Endothelial cell of umbilical vein (primary cell): Measurements from ENCODE around the gene TRAF7.

ENCODE experiments used
- EZH2 ChIP-seq: IDR thresholded peaks from 2 replicates; pipeline ENCODE4 v1.6.1; 2012; ENCODE audit warnings: borderline replicate concordance, low read depth, mild to moderate bottlenecking, moderate library complexity, low read length, inconsistent platforms; ENCODE audit not compliant: severe bottlenecking
- FOS ChIP-seq: IDR thresholded peaks from 2 replicates; pipeline ENCODE4 v1.6.1; 2011; ENCODE audit warnings: mild to moderate bottlenecking, low read length, moderate library complexity, borderline replicate concordance; ENCODE audit not compliant: insufficient read depth
- GATA2 ChIP-seq: IDR thresholded peaks from 2 replicates; pipeline ENCODE4 v1.7.0; 2011; ENCODE audit warnings: low read depth, mild to moderate bottlenecking, moderate library complexity, mixed read lengths, low read length; ENCODE audit not compliant: insufficient read length, insufficient read depth
- MYC ChIP-seq: IDR thresholded peaks from one replicate; pipeline ENCODE4 v1.6.1; 2011; ENCODE audit warnings: mild to moderate bottlenecking, low read depth, low read length
- POLR2A ChIP-seq: IDR thresholded peaks from 2 replicates; pipeline ENCODE4 v1.6.1; 2012; ENCODE audit warnings: low read depth, mild to moderate bottlenecking, control low read depth, low read length
- POLR2AphosphoS5 ChIP-seq: IDR thresholded peaks from 2 replicates; pipeline ENCODE4 v1.6.1; 2012; ENCODE audit warnings: low read depth, mild to moderate bottlenecking, control low read depth, low read length, moderate library complexity; ENCODE audit not compliant: insufficient read depth
- TF ChIP-seq, protein P1 (sequence below), 2 donors: IDR thresholded peaks; 1 replicate in 1 of 2; 2 replicates in 1 of 2; pipeline ENCODE4 v1.5.1; 2011; ENCODE audit warnings: low read length in 2 of 2, mild to moderate bottlenecking in 2 of 2, moderate library complexity in 2 of 2, control low read depth in 1 of 2, inconsistent platforms in 1 of 2, low read depth in 1 of 2; ENCODE audit not compliant: insufficient read depth in 1 of 2; ENCODE audit errors: extremely low read depth in 1 of 2
- TF ChIP-seq, protein P2 (sequence below): IDR thresholded peaks from 2 replicates; pipeline ENCODE4 v1.6.1; 2011; ENCODE audit not compliant: insufficient read depth, insufficient read length

DNA sequence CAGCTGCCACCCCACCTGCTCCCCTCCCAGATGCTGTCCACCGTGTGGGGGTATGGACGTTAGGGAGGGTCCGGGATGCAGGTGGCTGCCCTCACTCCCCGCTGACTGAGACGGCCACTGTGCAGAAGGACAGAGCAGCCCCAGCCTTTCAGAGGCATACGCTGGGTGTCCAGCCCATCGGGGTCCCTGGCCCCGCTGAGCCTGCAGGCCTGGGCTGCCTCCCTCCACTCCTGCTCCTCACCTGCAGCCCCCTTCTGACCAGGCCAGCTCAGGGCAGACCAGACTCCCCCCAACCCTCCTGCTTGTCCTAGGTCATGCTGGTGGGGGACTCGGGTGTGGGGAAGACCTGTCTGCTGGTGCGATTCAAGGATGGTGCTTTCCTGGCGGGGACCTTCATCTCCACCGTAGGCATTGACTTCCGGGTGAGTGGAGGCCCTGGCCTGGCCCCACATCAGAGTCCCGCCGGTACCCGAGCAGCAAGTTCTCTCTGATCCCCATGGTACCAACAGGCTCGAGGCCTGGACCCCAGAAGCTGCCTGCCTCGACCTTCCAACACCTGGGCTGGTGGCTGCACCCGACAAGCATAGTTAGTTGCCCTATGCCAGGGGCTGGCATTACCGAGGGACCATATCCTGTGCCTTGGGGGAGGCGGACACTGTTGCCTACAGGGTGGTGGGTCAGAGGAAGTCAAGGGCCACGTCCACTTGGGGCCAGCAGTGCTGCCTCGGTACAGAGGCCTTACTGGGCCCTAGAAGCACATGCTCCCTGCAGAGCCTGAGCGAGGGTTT lies 5.8 kb upstream of the TRAF7 start:
- TF ChIP-seq, protein P1, sequence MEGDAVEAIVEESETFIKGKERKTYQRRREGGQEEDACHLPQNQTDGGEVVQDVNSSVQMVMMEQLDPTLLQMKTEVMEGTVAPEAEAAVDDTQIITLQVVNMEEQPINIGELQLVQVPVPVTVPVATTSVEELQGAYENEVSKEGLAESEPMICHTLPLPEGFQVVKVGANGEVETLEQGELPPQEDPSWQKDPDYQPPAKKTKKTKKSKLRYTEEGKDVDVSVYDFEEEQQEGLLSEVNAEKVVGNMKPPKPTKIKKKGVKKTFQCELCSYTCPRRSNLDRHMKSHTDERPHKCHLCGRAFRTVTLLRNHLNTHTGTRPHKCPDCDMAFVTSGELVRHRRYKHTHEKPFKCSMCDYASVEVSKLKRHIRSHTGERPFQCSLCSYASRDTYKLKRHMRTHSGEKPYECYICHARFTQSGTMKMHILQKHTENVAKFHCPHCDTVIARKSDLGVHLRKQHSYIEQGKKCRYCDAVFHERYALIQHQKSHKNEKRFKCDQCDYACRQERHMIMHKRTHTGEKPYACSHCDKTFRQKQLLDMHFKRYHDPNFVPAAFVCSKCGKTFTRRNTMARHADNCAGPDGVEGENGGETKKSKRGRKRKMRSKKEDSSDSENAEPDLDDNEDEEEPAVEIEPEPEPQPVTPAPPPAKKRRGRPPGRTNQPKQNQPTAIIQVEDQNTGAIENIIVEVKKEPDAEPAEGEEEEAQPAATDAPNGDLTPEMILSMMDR (IDR thresholded peaks at IDR 0.05; ENCODE audit: extremely low read depth in 1 of 2, insufficient read depth in 1 of 2, low read depth in 1 of 2, low read length in 2 of 2) = no peak
- peak; percentile 49 for TF ChIP-seq POLR2AphosphoS5
- no peak for TF ChIP-seq EZH2
- TF ChIP-seq POLR2A = peak; percentile 36
- TF ChIP-seq, protein P2, sequence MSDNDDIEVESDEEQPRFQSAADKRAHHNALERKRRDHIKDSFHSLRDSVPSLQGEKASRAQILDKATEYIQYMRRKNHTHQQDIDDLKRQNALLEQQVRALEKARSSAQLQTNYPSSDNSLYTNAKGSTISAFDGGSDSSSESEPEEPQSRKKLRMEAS = no peak
- no peak for TF ChIP-seq MYC
- TF ChIP-seq FOS = no peak
- TF ChIP-seq GATA2 = no peak
